Right lobe of liver (tissue), 6 donors: ENCODE data around the gene DPYD. TPM values are rescaled to one million over a fixed set of nuclear protein-coding genes. Genes with fewer than 3 reads are reported as not detected.
A peak's percentile ranks its signal among the peaks of the same experiment; 100 is the strongest.

Experiments
- ATAC-seq, 4 donors: fragments of 200-7000 bp; cut with Tn5 transposase; one replicate each; pipeline ENCODE4 v1.9.1; 2020; ENCODE audit warnings: mild to moderate bottlenecking in 4 of 4, moderate library complexity in 4 of 4
- DNase-seq, 3 donors: peaks; one replicate each; pipeline ENCODE4 v3.0.0-alpha.2; 2020
- H3K27ac ChIP-seq, 3 donors: fragments of 200-600 bp; one replicate each; pipeline ENCODE4 v1.8.0; 2022
- H3K27me3 ChIP-seq, 2 donors: fragments of 200-600 bp; one replicate each; pipeline ENCODE4 v1.8.0; 2022
- H3K36me3 ChIP-seq, 4 donors: fragments of 200-600 bp; sonication (generic) in 1 of 4; one replicate each; pipeline versions ENCODE4 v1.5.1 to v1.8.0; 2017 to 2022; ENCODE audit warnings: control low read depth in 1 of 4
- H3K4me1 ChIP-seq, 4 donors: fragments of 200-600 bp; sonication (generic) in 1 of 4; one replicate each; pipeline versions ENCODE4 v1.5.1 to v1.8.0; 2017 to 2022; ENCODE audit warnings: control low read depth in 1 of 4
- H3K4me3 ChIP-seq, 3 donors: fragments of 200-600 bp; one replicate each; pipeline ENCODE4 v1.8.0; 2022
- H3K9me3 ChIP-seq, 4 donors: fragments of 200-600 bp; sonication (generic) in 1 of 4; one replicate each; pipeline versions ENCODE4 v1.5.1 to v1.8.0; 2017 to 2022; ENCODE audit warnings: control low read depth in 1 of 4
- CTCF ChIP-seq, 4 donors: fragments of 200-600 bp in 3 of 4; fragments of 450-650 bp in 1 of 4; IDR thresholded peaks; one replicate each; pipeline versions ENCODE4 v1.5.1 to v1.8.0; 2016 to 2022; ENCODE audit warnings: antibody characterized with exemption in 4 of 4, mild to moderate bottlenecking in 2 of 4
- POLR2A ChIP-seq: fragments of 450-650 bp; IDR thresholded peaks from one replicate; pipeline ENCODE4 v1.6.1; 2017; ENCODE audit warnings: antibody characterized with exemption, mild to moderate bottlenecking
- WGBS: methylation state at CpG from one replicate; pipeline ENCODE4 v1.1.6; 2018; ENCODE audit warnings: low coverage, low lambda C conversion rate; ENCODE audit not compliant: insufficient coverage; ENCODE audit errors: missing lambda C conversion rate; 5-methylcytosine and 5-hydroxymethylcytosine counted together
- intact Hi-C, 2 donors: fragments of 100-400 bp; cut with DNase I; formaldehyde crosslinking; loops; one replicate each; pipeline versions ENCODE4 v1.11.2 to v1.14.1; 2022
- total RNA-seq, 6 experiments: library from RNA; depleted of rRNA in 2 of 6; stranded (reverse); fragments of >200 nt in 2 of 6; fragmentation: NEBNext Ultra II Directional in 3 of 6; extraction: Animal tissue kit (Norgen Biotek cat#: 25700) in 3 of 6; gene quantifications; one replicate each; pipeline versions ENCODE4 v1.1.0 to v1.2.4, GENCODE V29; 2016 to 2023
- donor health status: DM: no; HTN: yes; CAD: no.
- donor health status: DM: no; HTN: no; CAD: no.
- donor health status: DM: no; HTN: no; CAD: no.
- donor health status: DM: no; HTN: yes; CAD: no.
- donor health status: DM: no; HTN: yes; CAD: no.

Gene DPYD
- total RNA-seq, 6 experiments from 2014 or later = 25.2 to 74.4 (median 40.0) TPM

DNA sequence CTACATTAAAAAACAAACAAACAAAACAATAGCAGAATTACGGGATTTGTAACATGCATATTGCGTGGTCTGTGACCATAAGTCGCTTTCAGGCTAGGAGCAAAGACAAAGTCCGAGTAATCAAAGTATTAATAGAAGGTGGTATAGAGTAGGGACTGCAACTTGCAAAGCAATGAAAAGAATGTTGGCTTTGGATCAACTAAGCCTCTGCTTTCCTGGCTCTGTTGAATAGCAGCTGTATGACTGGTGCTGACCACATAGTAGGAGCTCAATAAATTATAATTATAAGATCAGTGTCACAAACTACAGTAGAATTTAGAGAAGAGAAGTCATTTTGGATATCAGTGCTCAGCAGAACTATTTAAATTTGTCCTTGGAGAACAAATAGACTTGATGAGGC, 586.4 kb downstream of the DPYD start:
- intact Hi-C loops = no loop called here
- no peaks in the 10 kb centered on the region for H3K36me3 ChIP-seq
- no peaks in the 10 kb centered on the region for H3K9me3 ChIP-seq
- WGBS = 91% methylated on average over 4 of the region's 4 CpGs
- DNase-seq (no peak), ATAC-seq (no peak)
- H3K27ac ChIP-seq = no peak overlapping the region
- TF ChIP-seq POLR2A (no peak), CTCF (IDR thresholded peaks at IDR 0.05) (no peak)
- no peak overlapping the region for H3K4me3 ChIP-seq
- peaks cover 0 to 15% (median 0%) of the 10 kb centered on the region in 4 donors for H3K4me1 ChIP-seq
- no peaks in the 10 kb centered on the region for H3K27me3 ChIP-seq

DNA sequence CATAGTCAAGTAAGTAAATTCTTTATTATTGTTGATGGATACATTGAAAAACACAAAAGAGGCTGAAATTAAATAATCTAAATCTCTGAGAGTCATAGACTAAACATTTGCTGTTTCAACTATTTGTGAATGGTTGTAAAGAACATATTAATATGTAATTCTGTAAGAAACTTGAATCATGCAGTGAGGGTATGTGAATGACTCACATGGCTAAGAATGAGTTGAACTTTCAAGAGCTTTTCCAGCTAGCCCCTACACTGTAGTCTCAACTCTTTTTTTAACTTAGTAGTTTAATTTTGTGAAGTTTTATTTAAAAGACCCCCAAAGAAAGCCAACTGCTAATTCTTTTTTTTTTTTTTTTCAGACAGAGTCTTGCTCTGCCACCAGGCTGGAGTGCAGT, 588.1 kb downstream of the DPYD start:
- TF ChIP-seq CTCF (IDR thresholded peaks at IDR 0.05) (no peak), POLR2A (no peak)
- Histone ChIP-seq H3K4me3 (no peak overlapping the region), H3K36me3 (no peaks in the 10 kb centered on the region), H3K9me3 (no peaks in the 10 kb centered on the region), H3K27me3 (no peaks in the 10 kb centered on the region), H3K4me1 (peaks cover 0 to 5% (median 0%) of the 10 kb centered on the region in 4 donors), H3K27ac (no peak overlapping the region)
- intact Hi-C loops = no loop called here
- ATAC-seq = no peak
- no peak for DNase-seq

GRCh38 chr1:97331165-97331564, 589.7 kb downstream of the DPYD start:
- no peak overlapping the region for H3K27ac ChIP-seq
- H3K36me3 ChIP-seq = no peaks in the 10 kb centered on the region
- ATAC-seq (no peak), DNase-seq (no peak)
- TF ChIP-seq POLR2A = no peak
- no peak for TF ChIP-seq CTCF (IDR thresholded peaks at IDR 0.05)
- WGBS = 93% methylated on average over 7 of the region's 8 CpGs
- H3K27me3 ChIP-seq = no peaks in the 10 kb centered on the region
- H3K4me1 ChIP-seq = no peaks in the 10 kb centered on the region
- intact Hi-C loops = no loop called here
- H3K9me3 ChIP-seq = no peaks in the 10 kb centered on the region
- no peak overlapping the region for H3K4me3 ChIP-seq

- Histone ChIP-seq H3K27ac (no peak overlapping the region), H3K27me3 (no peaks in the 10 kb centered on the region), H3K4me3 (no peak overlapping the region), H3K36me3 (no peaks in the 10 kb centered on the region), H3K4me1 (no peaks in the 10 kb centered on the region), H3K9me3 (no peaks in the 10 kb centered on the region)
- DNase-seq = no peak
- WGBS = 67% methylated on average over 4 of the region's 4 CpGs
- TF ChIP-seq POLR2A (no peak), CTCF (IDR thresholded peaks at IDR 0.05) (peak in 1 of 4 donors; percentile 4)
- ATAC-seq = peak; percentile 50 to 76 (median 56)
- intact Hi-C loops = no loop called here
These were observed 606.1 kb downstream of the DPYD start for GRCh38 chr1:97314685-97315084.

GRCh38 chr1:97308131-97308530, 612.7 kb downstream of the DPYD start:
- no peak for ATAC-seq
- no peak for DNase-seq
- no peaks in the 10 kb centered on the region for H3K4me1 ChIP-seq
- intact Hi-C loops = no loop called here
- no peak overlapping the region for H3K27ac ChIP-seq
- no peak overlapping the region for H3K4me3 ChIP-seq
- TF ChIP-seq CTCF (IDR thresholded peaks at IDR 0.05) (no peak), POLR2A (no peak)
- no peaks in the 10 kb centered on the region for H3K9me3 ChIP-seq
- peaks cover 0 to 10% (median 0%) of the 10 kb centered on the region in 4 donors for H3K36me3 ChIP-seq
- H3K27me3 ChIP-seq = no peaks in the 10 kb centered on the region
- 94% methylated on average over 1 of the region's 1 CpG for WGBS
